Neural cell (in vitro differentiated cells): ENCODE results near the gene PDILT. TPM values are rescaled to one million over a fixed set of nuclear protein-coding genes. Genes with fewer than 3 reads are reported as not detected.

Experiments used
- H2AFZ ChIP-seq: fragments of 200-600, 300-800 bp; sonication (generic), shearing (Covaris generic); 2 replicates; pipeline ENCODE4 v1.6.0; 2014; ENCODE audit warnings: low read depth, mild to moderate bottlenecking, antibody characterized with exemption, low read length, moderate library complexity
- H3F3A ChIP-seq: fragments of 200-600 bp; shearing (Covaris generic); 2 replicates; pipeline ENCODE4 v1.6.1; 2016; ENCODE audit warnings: mild to moderate bottlenecking, moderate library complexity, mixed read lengths, antibody characterized with exemption, low read length; ENCODE audit not compliant: insufficient read depth, poor library complexity, severe bottlenecking
- H3K27ac ChIP-seq: fragments of 200-600, 300-800 bp; sonication (generic), shearing (Covaris generic); 2 replicates; pipeline ENCODE4 v1.5.1; 2014; ENCODE audit warnings: mild to moderate bottlenecking, low read length, moderate library complexity
- H3K27me3 ChIP-seq: fragments of 300-800, 200-600 bp; sonication (generic), shearing (Covaris generic); 2 replicates; pipeline ENCODE4 v1.6.0; 2014; ENCODE audit warnings: mild to moderate bottlenecking, low read depth, low read length, moderate library complexity; ENCODE audit not compliant: insufficient read depth
- H3K36me3 ChIP-seq: fragments of 300-800, 200-600 bp; sonication (generic), shearing (Covaris generic); 2 replicates; pipeline ENCODE4 v1.5.1; 2014; ENCODE audit warnings: mild to moderate bottlenecking, antibody characterized with exemption, low read length, moderate library complexity; ENCODE audit not compliant: insufficient read depth
- H3K4me2 ChIP-seq: fragments of 300-800, 200-600 bp; sonication (generic), shearing (Covaris generic); 2 replicates; pipeline ENCODE4 v1.6.0; 2014; ENCODE audit warnings: mild to moderate bottlenecking, low read length
- H3K4me3 ChIP-seq: fragments of 300-800, 200-600 bp; sonication (generic), shearing (Covaris generic); 2 replicates; pipeline ENCODE4 v1.5.1; 2014; ENCODE audit warnings: mild to moderate bottlenecking, low read length, moderate library complexity
- H3K79me2 ChIP-seq: fragments of 200-600 bp; shearing (Covaris generic); replicated peaks from 2 replicates; pipeline ENCODE4 v1.6.0; 2014; ENCODE audit warnings: mild to moderate bottlenecking, low read length, moderate library complexity; ENCODE audit not compliant: insufficient read depth
- H3K9ac ChIP-seq: fragments of 300-800, 200-600 bp; sonication (generic), shearing (Covaris generic); 2 replicates; pipeline ENCODE4 v1.6.1; 2016; ENCODE audit warnings: mild to moderate bottlenecking, low read length, mixed read lengths
- H3K9me2 ChIP-seq: fragments of 200-600 bp; shearing (Covaris generic); 2 replicates; pipeline ENCODE4 v1.6.1; 2016; ENCODE audit warnings: mild to moderate bottlenecking, low read length, mixed read lengths; ENCODE audit not compliant: insufficient read depth
- H3K9me3 ChIP-seq: fragments of 200-600, 300-800 bp; sonication (generic), shearing (Covaris generic); 2 replicates; pipeline ENCODE4 v1.6.1; 2016; ENCODE audit warnings: mild to moderate bottlenecking, mixed run types, low read length, moderate library complexity, mixed read lengths
- H4K20me1 ChIP-seq: fragments of 200-600 bp; shearing (Covaris generic); 2 replicates; pipeline ENCODE4 v1.6.1; 2016; ENCODE audit warnings: mild to moderate bottlenecking, mixed run types; ENCODE audit not compliant: insufficient read depth
- CTCF ChIP-seq: fragments of 450-650 bp; IDR thresholded peaks from 2 replicates; pipeline ENCODE4 v1.5.1; 2014; ENCODE audit warnings: antibody characterized with exemption, mild to moderate bottlenecking, moderate library complexity; ENCODE audit not compliant: poor library complexity, severe bottlenecking
- EP300 ChIP-seq: fragments of 450-650 bp; conservative IDR thresholded peaks from 2 replicates; pipeline ENCODE4 v1.6.1; 2014; ENCODE audit warnings: antibody characterized with exemption, mild to moderate bottlenecking, moderate library complexity; ENCODE audit not compliant: poor library complexity, severe bottlenecking
- EZH2 ChIP-seq: fragments of 200-600, 300-800 bp; shearing (Covaris generic), sonication (generic); IDR thresholded peaks from 2 replicates; pipeline ENCODE4 v1.6.1; 2014; ENCODE audit warnings: antibody characterized with exemption, low read length, borderline replicate concordance, mild to moderate bottlenecking; ENCODE audit not compliant: insufficient read depth, poor library complexity, severe bottlenecking
- MXI1 ChIP-seq: fragments of 450-650 bp; conservative IDR thresholded peaks from 2 replicates; pipeline ENCODE4 v1.6.1; 2014; ENCODE audit warnings: antibody characterized with exemption, mild to moderate bottlenecking; ENCODE audit not compliant: poor library complexity, severe bottlenecking
- POLR2AphosphoS5 ChIP-seq: IDR thresholded peaks from 2 replicates; pipeline ENCODE4 v1.6.1; 2012
- RAD21 ChIP-seq: fragments of 450-650 bp; conservative IDR thresholded peaks from 2 replicates; pipeline ENCODE4 v1.6.1; 2014; ENCODE audit warnings: antibody characterized with exemption, mild to moderate bottlenecking, moderate library complexity
- REST ChIP-seq: IDR thresholded peaks from 2 replicates; pipeline ENCODE4 v1.6.1; 2012; ENCODE audit warnings: borderline replicate concordance
- SMC3 ChIP-seq: fragments of 450-650 bp; conservative IDR thresholded peaks from 2 replicates; pipeline ENCODE4 v1.6.1; 2014; ENCODE audit warnings: antibody characterized with exemption, mild to moderate bottlenecking, moderate library complexity; ENCODE audit not compliant: poor library complexity
- TAF1 ChIP-seq: IDR thresholded peaks from 2 replicates; pipeline ENCODE4 v1.6.1; 2012; ENCODE audit warnings: low read depth
- polyA plus RNA-seq: library from polyadenylated mRNA; depleted of rRNA; stranded (reverse); fragments of >200 nt; gene quantifications from 2 replicates; pipeline ENCODE4 v1.2.3, GENCODE V29; 2014

The PDILT gene
- polyA plus RNA-seq, 1 donor from 2014 or later = not detected

- H3F3A ChIP-seq = no peaks in the 10 kb centered on the region
- no peaks in the 10 kb centered on the region for H3K36me3 ChIP-seq
- no peak overlapping the region for H3K9ac ChIP-seq
- no peaks in the 10 kb centered on the region for H4K20me1 ChIP-seq
- no peak overlapping the region for H3K4me2 ChIP-seq
- H2AFZ ChIP-seq = no peak overlapping the region
- H3K27me3 ChIP-seq = no peaks in the 10 kb centered on the region
- H3K27ac ChIP-seq = no peak overlapping the region
- H3K4me3 ChIP-seq = no peak overlapping the region
- no peaks in the 10 kb centered on the region for H3K79me2 ChIP-seq
- no peaks in the 10 kb centered on the region for H3K9me2 ChIP-seq
- no peak for TF ChIP-seq EZH2
- TF ChIP-seq REST = no peak
- TF ChIP-seq TAF1 = no peak
- TF ChIP-seq RAD21 = no peak
- no peak for TF ChIP-seq POLR2AphosphoS5
- TF ChIP-seq CTCF = no peak
- H3K9me3 ChIP-seq = no peaks in the 10 kb centered on the region
These were observed 71.4 kb downstream of the PDILT start for GRCh38 chr16:20333120-20333519.

- no peak overlapping the region for H3K4me3 ChIP-seq
- no peak overlapping the region for H3K4me2 ChIP-seq
- no peak overlapping the region for H3K9ac ChIP-seq
- no peaks in the 10 kb centered on the region for H3K36me3 ChIP-seq
- TF ChIP-seq CTCF = no peak
- no peak for TF ChIP-seq RAD21
- TF ChIP-seq EZH2 = no peak
- TF ChIP-seq REST = no peak
- TF ChIP-seq POLR2AphosphoS5 = no peak
- no peak for TF ChIP-seq EP300
- no peak for TF ChIP-seq SMC3
- no peak for TF ChIP-seq MXI1
- TF ChIP-seq TAF1 = no peak
- H3K27ac ChIP-seq = no peak overlapping the region
- H3K9me2 ChIP-seq = no peaks in the 10 kb centered on the region
- no peaks in the 10 kb centered on the region for H4K20me1 ChIP-seq
- no peaks in the 10 kb centered on the region for H3F3A ChIP-seq
- H3K79me2 ChIP-seq = no peaks in the 10 kb centered on the region
- no peaks in the 10 kb centered on the region for H3K9me3 ChIP-seq
- no peak overlapping the region for H2AFZ ChIP-seq
- no peaks in the 10 kb centered on the region for H3K27me3 ChIP-seq
These were observed 72.1 kb downstream of the PDILT start for GRCh38 chr16:20332411-20332810.
